Right ventricle myocardium inferior (tissue), 1 donor: Measurements from ENCODE around the gene FAM3B. TPM values are rescaled to one million over a fixed set of nuclear protein-coding genes. Genes with fewer than 3 reads are reported as not detected.

Experiments
- ATAC-seq: fragments of 200-7000 bp; cut with Tn5 transposase; one replicate; pipeline ENCODE4 v1.9.1; 2020; ENCODE audit warnings: mild to moderate bottlenecking, moderate library complexity
- DNase-seq: peaks from one replicate; pipeline ENCODE4 v3.0.0; 2021; ENCODE audit errors: missing footprints
- intact Hi-C: fragments of 100-400 bp; cut with DNase I; formaldehyde crosslinking; loops from one replicate; pipeline ENCODE4 v1.11.0; 2022
- total RNA-seq: library from RNA; stranded (reverse); fragmentation: NEBNext Ultra II Directional; extraction: Animal tissue kit (Norgen Biotek cat#: 25700); gene quantifications from one replicate; pipeline ENCODE4 v1.2.1, GENCODE V29; 2021
- donor health status: DM: no; HTN: yes; CAD: no; lungs with severe emphysema.

The FAM3B gene
- total RNA-seq, 1 donor from 2014 or later, result not detected

GRCh38 chr21:41315726-41316125 lies 875 bp upstream of the FAM3B start:
- ATAC-seq (no peak), DNase-seq (no peak)
- intact Hi-C loops, result no loop called here

DNA sequence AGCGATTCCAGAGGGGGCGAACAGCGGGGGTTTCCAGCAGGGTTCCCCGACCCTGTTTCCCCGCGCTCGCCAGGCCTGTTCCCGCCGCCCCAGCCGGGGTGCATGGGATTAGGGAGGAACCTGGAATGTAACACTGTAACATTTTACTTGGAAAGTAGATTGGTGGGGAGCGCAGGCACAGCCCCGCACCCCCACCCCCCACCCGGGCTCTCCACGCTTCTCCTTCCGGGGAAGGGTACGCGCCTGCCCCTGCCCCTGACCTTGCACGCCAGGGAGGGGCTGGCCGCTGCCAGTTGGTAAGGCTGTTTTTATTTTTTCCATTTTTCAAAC lies 427 bp downstream of the FAM3B start:
- intact Hi-C loops, result no loop called here
- DNase-seq (no peak), ATAC-seq (no peak)

DNA sequence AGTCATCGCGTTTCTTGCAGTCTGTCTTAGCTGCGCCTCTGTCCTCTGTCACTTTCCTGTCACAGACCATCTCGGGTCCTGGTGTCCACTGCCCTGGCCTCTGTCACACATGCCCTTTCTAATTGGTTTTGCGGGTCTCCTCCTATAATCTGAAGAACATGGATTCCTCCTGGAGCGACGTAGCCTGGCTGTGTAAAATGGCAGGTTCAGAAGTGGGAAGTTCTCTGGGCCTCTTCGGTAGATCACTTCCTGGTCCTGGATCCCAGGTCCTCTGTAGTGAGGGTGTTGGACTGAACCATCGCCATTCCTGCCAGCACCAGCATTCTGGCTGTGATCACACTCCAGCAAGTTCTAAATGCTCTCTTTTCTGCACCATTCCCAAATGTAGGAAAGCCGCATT lies 857 bp downstream of the FAM3B start:
- intact Hi-C loops, result no loop called here
- ATAC-seq (no peak), DNase-seq (no peak)

- DNase-seq, result no peak
- intact Hi-C loops, result no loop called here
- no peak for ATAC-seq
Observed at GRCh38 chr21:41318218-41318617, 1.6 kb downstream of the FAM3B start.

DNA sequence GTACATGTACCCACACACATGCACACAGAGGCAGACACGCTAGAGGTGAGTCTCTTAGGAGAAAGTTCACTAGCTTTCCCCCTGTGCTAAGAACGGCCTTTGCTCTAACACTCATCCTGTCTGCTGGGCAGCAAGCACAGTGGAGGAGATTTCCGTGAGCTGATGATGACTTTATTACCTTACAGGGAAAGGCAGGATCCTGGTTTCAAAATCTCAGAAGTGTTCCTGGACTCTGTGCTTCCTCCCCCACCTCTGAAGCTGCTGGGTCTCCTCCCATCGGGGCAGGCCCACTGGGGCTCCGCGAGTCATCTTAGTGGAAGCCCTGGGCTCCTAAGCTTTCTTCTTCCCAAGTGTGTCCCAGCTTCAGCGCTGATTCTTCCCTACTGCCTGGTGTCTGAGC lies 2.7 kb downstream of the FAM3B start:
- DNase-seq, result no peak
- intact Hi-C loops, result no loop called here
- ATAC-seq, result no peak

- DNase-seq, result no peak
- ATAC-seq, result no peak
- intact Hi-C loops, result no loop called here
Observed at GRCh38 chr21:41321211-41321907, 4.8 kb downstream of the FAM3B start.

- no peak for DNase-seq
- ATAC-seq, result no peak
- intact Hi-C loops, result no loop called here
Observed at GRCh38 chr21:41321908-41322495, 5.4 kb downstream of the FAM3B start.

DNA sequence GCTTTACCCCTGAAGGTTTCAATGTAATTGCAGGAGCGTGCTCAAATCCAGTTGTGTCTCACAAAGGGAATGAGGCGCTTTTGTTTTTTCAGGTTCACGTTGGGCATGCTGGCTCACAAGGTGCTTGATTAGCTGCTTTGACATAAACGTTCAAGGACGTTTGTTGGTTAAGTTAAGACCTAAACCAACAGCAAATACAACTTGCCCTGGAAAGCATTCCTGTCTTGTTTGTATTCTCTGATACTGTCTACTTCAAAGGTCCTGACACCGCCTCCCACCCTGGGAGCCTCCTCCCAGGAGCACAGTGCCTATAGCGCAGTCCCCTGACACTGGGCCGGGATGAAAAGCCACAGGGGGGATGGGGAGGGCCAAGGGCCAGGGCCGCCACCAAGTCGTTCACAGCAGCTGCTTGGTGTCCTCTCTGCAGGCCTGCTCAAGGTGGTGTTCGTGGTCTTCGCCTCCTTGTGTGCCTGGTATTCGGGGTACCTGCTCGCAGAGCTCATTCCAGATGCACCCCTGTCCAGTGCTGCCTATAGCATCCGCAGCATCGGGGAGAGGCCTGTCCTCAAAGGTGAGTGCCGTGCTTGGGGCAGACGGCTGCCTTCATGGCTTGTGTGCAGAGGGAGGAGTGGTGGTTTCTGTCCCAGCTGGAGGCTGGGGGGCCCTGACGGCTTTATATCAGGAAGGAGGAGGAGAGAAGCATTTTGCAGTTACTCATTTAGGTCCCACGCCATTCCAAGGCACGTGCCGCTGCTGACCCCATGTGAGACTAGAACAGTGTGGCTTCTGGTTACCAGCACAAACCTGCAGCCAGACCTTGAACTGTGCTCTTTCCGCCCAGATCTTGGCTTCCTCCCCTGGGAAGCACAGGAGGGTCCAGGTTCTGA lies 6.1 kb downstream of the FAM3B start:
- intact Hi-C loops, result no loop called here
- no peak for ATAC-seq
- no peak for DNase-seq

DNA sequence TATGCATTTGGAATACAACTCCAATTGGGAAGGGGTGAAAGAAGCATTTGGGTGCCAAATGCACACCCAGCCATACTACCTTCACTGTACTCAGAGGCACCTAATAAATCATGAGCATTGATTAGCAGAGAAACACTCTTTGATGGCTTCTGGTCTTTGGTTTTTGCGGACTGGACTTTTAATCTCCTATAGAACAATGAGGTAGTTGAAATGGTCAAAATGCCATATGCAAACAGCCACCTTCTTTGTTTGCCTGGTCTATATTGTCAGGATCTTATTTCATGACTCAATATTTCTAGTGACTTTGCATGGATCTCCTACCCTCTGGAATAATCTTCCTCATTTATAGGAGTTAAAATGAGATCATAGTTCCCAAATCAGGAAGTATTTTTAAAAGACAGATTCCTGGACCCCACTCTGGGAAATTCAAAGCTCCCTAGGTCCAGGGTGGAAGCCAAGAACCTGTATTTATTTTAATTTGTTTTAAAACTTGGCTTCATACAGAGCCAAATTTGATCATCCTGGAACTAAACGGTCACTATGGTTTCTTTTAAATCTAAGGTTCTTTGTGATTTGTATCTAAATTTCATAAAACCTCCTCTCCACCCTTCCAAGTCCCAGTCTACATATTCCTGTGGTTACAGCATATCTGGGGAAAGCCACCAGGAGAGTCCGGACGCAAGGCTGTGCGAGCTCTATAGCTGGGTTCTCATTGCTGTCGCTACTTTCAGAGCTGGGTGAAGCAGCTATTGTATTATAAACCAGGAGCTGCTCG lies 8.7 kb downstream of the FAM3B start:
- ATAC-seq (no peak), DNase-seq (no peak)
- intact Hi-C loops, result no loop called here

DNA sequence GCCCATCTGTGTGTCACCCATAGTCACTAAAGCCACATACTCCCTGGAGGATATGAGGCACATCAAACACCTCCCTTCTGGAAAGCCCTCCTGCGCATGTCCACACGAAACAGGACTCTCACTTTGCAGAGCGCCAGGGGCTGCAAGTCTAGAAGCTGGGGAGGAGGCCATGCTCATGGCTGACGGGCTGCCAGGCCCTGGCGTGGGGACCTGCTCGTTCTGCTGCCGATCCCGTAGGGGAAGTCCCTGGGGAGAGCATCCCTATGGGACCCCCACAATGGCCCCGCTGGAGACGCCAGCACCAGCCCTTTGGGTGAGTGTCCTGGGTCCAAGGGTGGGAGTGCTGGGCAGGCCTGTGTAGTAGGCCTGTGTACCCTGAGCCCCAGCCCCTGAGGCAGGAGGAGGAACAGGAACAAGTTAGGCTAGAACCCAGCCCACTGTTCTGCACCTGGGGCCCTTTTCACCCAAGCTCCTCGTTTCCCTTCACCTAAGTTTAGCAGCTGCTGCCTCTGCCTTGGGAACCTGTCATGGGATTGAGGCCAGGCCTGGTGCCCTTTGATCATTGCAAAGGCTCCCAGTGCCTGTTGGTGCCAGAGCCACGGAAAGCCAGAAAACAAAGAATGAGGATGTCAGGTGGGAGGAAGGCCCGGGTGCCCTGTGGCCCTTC lies 9.9 kb downstream of the FAM3B start:
- DNase-seq, result no peak
- intact Hi-C loops, result no loop called here
- no peak for ATAC-seq

- DNase-seq, result no peak
- ATAC-seq, result no peak
- intact Hi-C loops, result no loop called here
Observed at GRCh38 chr21:41327753-41328152, 11.2 kb downstream of the FAM3B start.

GRCh38 chr21:41328660-41329607 lies 12.3 kb downstream of the FAM3B start:
- intact Hi-C loops, result no loop called here
- no peak for ATAC-seq
- DNase-seq, result no peak

- intact Hi-C loops, result no loop called here
- ATAC-seq (no peak), DNase-seq (no peak)
Observed at GRCh38 chr21:41333752-41334151, 17.2 kb downstream of the FAM3B start.

DNA sequence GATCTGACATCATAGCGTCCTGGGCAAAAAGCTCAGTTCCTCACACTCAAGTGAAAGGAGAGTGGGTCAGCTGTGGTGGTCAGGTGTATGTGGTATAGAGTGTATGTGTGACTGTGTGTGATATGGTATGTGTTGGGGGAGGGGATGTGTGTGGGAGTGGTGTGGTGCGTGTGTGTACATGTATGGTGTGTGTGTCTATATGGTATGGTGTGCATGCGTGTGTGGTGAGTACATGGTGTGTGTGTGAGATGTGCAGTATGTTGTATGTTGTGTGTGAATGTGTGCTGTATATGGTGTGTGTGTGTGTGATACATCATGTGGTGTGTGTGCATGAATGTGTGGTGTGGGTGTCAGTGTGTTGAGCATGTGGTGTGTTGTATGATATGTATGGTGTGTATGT lies 20.9 kb downstream of the FAM3B start:
- DNase-seq, result no peak
- intact Hi-C loops, result no loop called here
- ATAC-seq, result no peak

DNA sequence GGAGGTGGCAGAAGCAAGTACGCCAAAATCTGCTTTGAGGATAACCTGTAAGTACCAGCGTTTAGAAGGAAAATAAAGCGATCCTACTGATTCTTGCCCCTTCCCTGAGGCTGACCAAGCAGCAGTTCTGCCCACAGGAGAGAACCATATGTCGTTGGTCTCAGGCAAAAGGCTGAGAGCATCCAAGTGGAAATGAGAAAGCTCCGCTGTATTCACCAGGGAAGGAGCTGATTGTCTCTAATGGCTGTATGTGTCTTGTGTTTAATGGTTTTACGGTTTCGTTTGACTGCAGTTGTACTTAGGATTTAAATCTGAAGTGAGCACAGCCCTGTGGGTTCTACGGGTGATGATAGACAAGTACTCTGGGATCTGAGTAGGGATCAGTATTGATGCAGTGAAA lies 21.9 kb downstream of the FAM3B start:
- intact Hi-C loops, result no loop called here
- ATAC-seq (no peak), DNase-seq (no peak)

- intact Hi-C loops, result no loop called here
- ATAC-seq, result no peak
- DNase-seq, result no peak
Observed at GRCh38 chr21:41342035-41342434, 25.4 kb downstream of the FAM3B start.

- DNase-seq (no peak), ATAC-seq (no peak)
- intact Hi-C loops, result no loop called here
Observed at GRCh38 chr21:41344146-41344545, 27.5 kb downstream of the FAM3B start.

GRCh38 chr21:41345356-41345755 lies 28.8 kb downstream of the FAM3B start:
- ATAC-seq, result no peak
- intact Hi-C loops, result no loop called here
- DNase-seq, result no peak
